SU-DHL-6 (cell line): ENCODE data around the gene NCOA1.

Experiments
- EZH2phosphoT487 ChIP-seq: fragments of 200-600 bp; sonication (generic), shearing (Covaris generic); conservative IDR thresholded peaks from 2 replicates; pipeline ENCODE4 v1.6.1; 2018; ENCODE audit warnings: mild to moderate bottlenecking, antibody characterized with exemption, low read length, moderate library complexity, mixed read lengths
- TF ChIP-seq, protein P1 (sequence below): fragments of 200-600 bp; sonication (generic); IDR thresholded peaks from one replicate; pipeline ENCODE4 v1.5.1; 2017; ENCODE audit warnings: antibody characterized with exemption, mild to moderate bottlenecking, low read length, moderate library complexity; ENCODE audit not compliant: insufficient read depth, poor library complexity, severe bottlenecking

DNA sequence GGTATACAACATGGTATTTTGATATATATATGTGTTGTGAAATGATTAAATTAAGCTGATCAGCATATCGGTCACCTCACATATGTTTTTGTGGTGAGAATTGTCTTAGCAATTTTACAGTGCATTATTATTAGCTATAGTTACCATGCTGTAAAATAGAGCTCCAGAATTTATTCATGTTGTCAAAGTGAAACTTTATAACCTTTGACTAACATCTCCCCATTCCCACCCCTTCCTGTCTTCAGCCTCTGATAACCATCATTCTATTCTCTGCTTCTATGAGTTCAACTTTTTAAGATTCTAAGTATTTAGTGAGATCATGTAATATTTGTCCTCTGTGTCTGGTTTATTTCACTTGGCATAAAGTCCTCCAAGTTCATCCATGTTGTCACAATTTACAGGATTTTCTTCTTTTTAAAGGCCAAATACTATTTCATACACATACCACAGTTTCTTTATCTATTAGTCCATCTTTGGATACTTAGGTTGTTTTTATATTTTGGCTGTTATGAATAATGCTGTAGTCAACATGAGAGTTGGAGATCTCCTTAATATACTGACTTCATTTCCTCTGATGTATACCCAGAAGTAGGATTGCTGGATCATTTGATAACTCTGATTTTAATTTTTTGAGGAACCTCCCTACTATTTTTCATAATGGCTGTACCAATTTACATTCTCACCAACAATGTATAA, 30.3 kb downstream of the NCOA1 start:
- TF ChIP-seq, protein P1, sequence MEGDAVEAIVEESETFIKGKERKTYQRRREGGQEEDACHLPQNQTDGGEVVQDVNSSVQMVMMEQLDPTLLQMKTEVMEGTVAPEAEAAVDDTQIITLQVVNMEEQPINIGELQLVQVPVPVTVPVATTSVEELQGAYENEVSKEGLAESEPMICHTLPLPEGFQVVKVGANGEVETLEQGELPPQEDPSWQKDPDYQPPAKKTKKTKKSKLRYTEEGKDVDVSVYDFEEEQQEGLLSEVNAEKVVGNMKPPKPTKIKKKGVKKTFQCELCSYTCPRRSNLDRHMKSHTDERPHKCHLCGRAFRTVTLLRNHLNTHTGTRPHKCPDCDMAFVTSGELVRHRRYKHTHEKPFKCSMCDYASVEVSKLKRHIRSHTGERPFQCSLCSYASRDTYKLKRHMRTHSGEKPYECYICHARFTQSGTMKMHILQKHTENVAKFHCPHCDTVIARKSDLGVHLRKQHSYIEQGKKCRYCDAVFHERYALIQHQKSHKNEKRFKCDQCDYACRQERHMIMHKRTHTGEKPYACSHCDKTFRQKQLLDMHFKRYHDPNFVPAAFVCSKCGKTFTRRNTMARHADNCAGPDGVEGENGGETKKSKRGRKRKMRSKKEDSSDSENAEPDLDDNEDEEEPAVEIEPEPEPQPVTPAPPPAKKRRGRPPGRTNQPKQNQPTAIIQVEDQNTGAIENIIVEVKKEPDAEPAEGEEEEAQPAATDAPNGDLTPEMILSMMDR: no peak
- no peak for TF ChIP-seq EZH2phosphoT487
